ENCODE data around the gene USP21. TPM values are rescaled to one million over a fixed set of nuclear protein-coding genes. Genes with fewer than 3 reads are reported as not detected.

USP21 gene
- polyA plus RNA-seq, 4 donors = 15.4 to 30.8 (median 17.9) TPM

- 42 to 63% (median 56%) methylated on average over 1 of the region's 1 CpG for WGBS, 3 donors
- Histone ChIP-seq H3K36me3 (ENCODE audit: control insufficient read depth in 3 of 3, insufficient read depth in 2 of 3, low read depth in 1 of 3, low read length in 3 of 3) (peaks cover 0 to 20% (median 4%) of the 10 kb centered on the region in 3 donors), H3K4me3 (ENCODE audit: low read depth in 1 of 3, low read length in 3 of 3) (no peak overlapping the region), H3K27ac (ENCODE audit: low read depth in 1 of 3, low read length in 2 of 3) (no peak overlapping the region), H3K27me3 (ENCODE audit: control insufficient read depth in 3 of 3, insufficient read depth in 3 of 3, low read length in 3 of 3) (no peaks in the 10 kb centered on the region), H3K4me1 (ENCODE audit: control insufficient read depth in 3 of 3, insufficient read depth in 2 of 3, low read depth in 1 of 3, low read length in 2 of 3) (peaks cover 0 to 9% (median 6%) of the 10 kb centered on the region in 3 donors), H3K9me3 (ENCODE audit: control insufficient read depth in 2 of 2, insufficient read depth in 1 of 2, low read depth in 1 of 2, low read length in 1 of 2) (no peaks in the 10 kb centered on the region)
- FAIRE-seq (no peak), DNase-seq (no peak)
These were observed 29.0 kb upstream of the USP21 start for GRCh38 chr1:161130266-161130665.

- peak overlapping the region; percentile 56 to 71 (median 71) for H3K4me3 ChIP-seq (ENCODE audit: low read depth in 1 of 3, low read length in 3 of 3)
- FAIRE-seq (no peak), DNase-seq (peak; percentile 22 to 41)
- H3K27me3 ChIP-seq (ENCODE audit: control insufficient read depth in 3 of 3, insufficient read depth in 3 of 3, low read length in 3 of 3) = no peaks in the 10 kb centered on the region
- 4 to 6% (median 5%) methylated on average over 21 to 22 of the region's 22 CpGs for WGBS, 3 donors
- H3K9me3 ChIP-seq (ENCODE audit: control insufficient read depth in 2 of 2, insufficient read depth in 1 of 2, low read depth in 1 of 2, low read length in 1 of 2) = no peaks in the 10 kb centered on the region
- H3K4me1 ChIP-seq (ENCODE audit: control insufficient read depth in 3 of 3, insufficient read depth in 2 of 3, low read depth in 1 of 3, low read length in 2 of 3) = peaks cover 0 to 9% (median 6%) of the 10 kb centered on the region in 3 donors
- H3K36me3 ChIP-seq (ENCODE audit: control insufficient read depth in 3 of 3, insufficient read depth in 2 of 3, low read depth in 1 of 3, low read length in 3 of 3) = peaks cover 0 to 16% (median 4%) of the 10 kb centered on the region in 3 donors
- peak overlapping the region; percentile 84 to 88 (median 87) for H3K27ac ChIP-seq (ENCODE audit: low read depth in 1 of 3, low read length in 2 of 3)
These were observed 27.5 kb upstream of the USP21 start for GRCh38 chr1:161131523-161132409.

GRCh38 chr1:161132410-161133219 lies 26.7 kb upstream of the USP21 start, which contains the start of gene DEDD:
TSS of gene DEDD (minus strand) at chr1:161132667. CDS start at chr1:161124462, 8,205 bp downstream.
- FAIRE-seq (no peak), DNase-seq (peak; percentile 96 to 97)
- Histone ChIP-seq H3K4me1 (ENCODE audit: control insufficient read depth in 3 of 3, insufficient read depth in 2 of 3, low read depth in 1 of 3, low read length in 2 of 3) (peaks cover 0 to 9% (median 6%) of the 10 kb centered on the region in 3 donors), H3K27ac (ENCODE audit: low read depth in 1 of 3, low read length in 2 of 3) (peak within 1 kb of the TSS; percentile 84 to 88 (median 87)), H3K36me3 (ENCODE audit: control insufficient read depth in 3 of 3, insufficient read depth in 2 of 3, low read depth in 1 of 3, low read length in 3 of 3) (peaks cover 0 to 16% (median 4%) of the 10 kb centered on the region in 3 donors), H3K9me3 (ENCODE audit: control insufficient read depth in 2 of 2, insufficient read depth in 1 of 2, low read depth in 1 of 2, low read length in 1 of 2) (no peaks in the 10 kb centered on the region), H3K27me3 (ENCODE audit: control insufficient read depth in 3 of 3, insufficient read depth in 3 of 3, low read length in 3 of 3) (no peaks in the 10 kb centered on the region), H3K4me3 (ENCODE audit: low read depth in 1 of 3, low read length in 3 of 3) (peak within 1 kb of the TSS; percentile 56 to 71 (median 71))
- WGBS, 3 donors = 1% methylated on average over 64 to 68 of the region's 68 CpGs

GRCh38 chr1:161133220-161133740 lies 26.0 kb upstream of the USP21 start:
- Histone ChIP-seq H3K27me3 (ENCODE audit: control insufficient read depth in 3 of 3, insufficient read depth in 3 of 3, low read length in 3 of 3) (no peaks in the 10 kb centered on the region), H3K36me3 (ENCODE audit: control insufficient read depth in 3 of 3, insufficient read depth in 2 of 3, low read depth in 1 of 3, low read length in 3 of 3) (peaks cover 0 to 14% (median 4%) of the 10 kb centered on the region in 3 donors), H3K27ac (ENCODE audit: low read depth in 1 of 3, low read length in 2 of 3) (peak overlapping the region; percentile 84 to 88 (median 87)), H3K9me3 (ENCODE audit: control insufficient read depth in 2 of 2, insufficient read depth in 1 of 2, low read depth in 1 of 2, low read length in 1 of 2) (no peaks in the 10 kb centered on the region), H3K4me3 (ENCODE audit: low read depth in 1 of 3, low read length in 3 of 3) (peak overlapping the region; percentile 54 to 71 (median 56)), H3K4me1 (ENCODE audit: control insufficient read depth in 3 of 3, insufficient read depth in 2 of 3, low read depth in 1 of 3, low read length in 2 of 3) (peaks cover 0 to 9% (median 6%) of the 10 kb centered on the region in 3 donors)
- DNase-seq (no peak), FAIRE-seq (no peak)
- 2 to 5% (median 3%) methylated on average over 11 of the region's 11 CpGs for WGBS, 3 donors

GRCh38 chr1:161137881-161138280 lies 21.4 kb upstream of the USP21 start:
- no peak overlapping the region for H3K27ac ChIP-seq (ENCODE audit: low read depth in 1 of 3, low read length in 2 of 3)
- 75 to 91% (median 80%) methylated on average over 3 of the region's 3 CpGs for WGBS, 3 donors
- DNase-seq = no peak
- no peaks in the 10 kb centered on the region for H3K9me3 ChIP-seq (ENCODE audit: control insufficient read depth in 2 of 2, insufficient read depth in 1 of 2, low read depth in 1 of 2, low read length in 1 of 2)
- peaks cover 0 to 4% (median 0%) of the 10 kb centered on the region in 3 donors for H3K4me1 ChIP-seq (ENCODE audit: control insufficient read depth in 3 of 3, insufficient read depth in 2 of 3, low read depth in 1 of 3, low read length in 2 of 3)
- no peak for FAIRE-seq
- H3K4me3 ChIP-seq (ENCODE audit: low read depth in 1 of 3, low read length in 3 of 3) = no peak overlapping the region
- H3K36me3 ChIP-seq (ENCODE audit: control insufficient read depth in 3 of 3, insufficient read depth in 2 of 3, low read depth in 1 of 3, low read length in 3 of 3) = peaks cover 0 to 6% (median 0%) of the 10 kb centered on the region in 3 donors
- H3K27me3 ChIP-seq (ENCODE audit: control insufficient read depth in 3 of 3, insufficient read depth in 3 of 3, low read length in 3 of 3) = no peaks in the 10 kb centered on the region

- H3K27ac ChIP-seq (ENCODE audit: low read depth in 1 of 3, low read length in 2 of 3) = no peak overlapping the region
- H3K9me3 ChIP-seq (ENCODE audit: control insufficient read depth in 2 of 2, insufficient read depth in 1 of 2, low read depth in 1 of 2, low read length in 1 of 2) = no peaks in the 10 kb centered on the region
- H3K4me1 ChIP-seq (ENCODE audit: control insufficient read depth in 3 of 3, insufficient read depth in 2 of 3, low read depth in 1 of 3, low read length in 2 of 3) = peaks cover 0 to 4% (median 0%) of the 10 kb centered on the region in 3 donors
- 81 to 96% (median 83%) methylated on average over 1 of the region's 1 CpG for WGBS, 3 donors
- H3K4me3 ChIP-seq (ENCODE audit: low read depth in 1 of 3, low read length in 3 of 3) = no peak overlapping the region
- DNase-seq (no peak), FAIRE-seq (no peak)
- peaks cover 0 to 6% (median 0%) of the 10 kb centered on the region in 3 donors for H3K36me3 ChIP-seq (ENCODE audit: control insufficient read depth in 3 of 3, insufficient read depth in 2 of 3, low read depth in 1 of 3, low read length in 3 of 3)
- H3K27me3 ChIP-seq (ENCODE audit: control insufficient read depth in 3 of 3, insufficient read depth in 3 of 3, low read length in 3 of 3) = no peaks in the 10 kb centered on the region
These were observed 20.9 kb upstream of the USP21 start for GRCh38 chr1:161138431-161138830.

- Histone ChIP-seq H3K9me3 (ENCODE audit: control insufficient read depth in 2 of 2, insufficient read depth in 1 of 2, low read depth in 1 of 2, low read length in 1 of 2) (no peaks in the 10 kb centered on the region), H3K27ac (ENCODE audit: low read depth in 1 of 3, low read length in 2 of 3) (no peak overlapping the region), H3K36me3 (ENCODE audit: control insufficient read depth in 3 of 3, insufficient read depth in 2 of 3, low read depth in 1 of 3, low read length in 3 of 3) (peaks cover 0 to 2% (median 0%) of the 10 kb centered on the region in 3 donors), H3K4me3 (ENCODE audit: low read depth in 1 of 3, low read length in 3 of 3) (no peak overlapping the region), H3K4me1 (ENCODE audit: control insufficient read depth in 3 of 3, insufficient read depth in 2 of 3, low read depth in 1 of 3, low read length in 2 of 3) (no peaks in the 10 kb centered on the region), H3K27me3 (ENCODE audit: control insufficient read depth in 3 of 3, insufficient read depth in 3 of 3, low read length in 3 of 3) (no peaks in the 10 kb centered on the region)
- FAIRE-seq = no peak
- peak; percentile 56 to 67 for DNase-seq
- WGBS, 3 donors = 24 to 45% (median 43%) methylated on average over 1 of the region's 1 CpG
These were observed 19.5 kb upstream of the USP21 start for GRCh38 chr1:161139766-161140165.
